ENCODE results near the gene POLDIP2. TPM values are rescaled to one million over a fixed set of nuclear protein-coding genes. Genes with fewer than 3 reads are reported as not detected.

POLDIP2 gene
- total RNA-seq, 4 donors from 2014 or later: 54.9 to 95.3 (median 66.5) TPM

DNA sequence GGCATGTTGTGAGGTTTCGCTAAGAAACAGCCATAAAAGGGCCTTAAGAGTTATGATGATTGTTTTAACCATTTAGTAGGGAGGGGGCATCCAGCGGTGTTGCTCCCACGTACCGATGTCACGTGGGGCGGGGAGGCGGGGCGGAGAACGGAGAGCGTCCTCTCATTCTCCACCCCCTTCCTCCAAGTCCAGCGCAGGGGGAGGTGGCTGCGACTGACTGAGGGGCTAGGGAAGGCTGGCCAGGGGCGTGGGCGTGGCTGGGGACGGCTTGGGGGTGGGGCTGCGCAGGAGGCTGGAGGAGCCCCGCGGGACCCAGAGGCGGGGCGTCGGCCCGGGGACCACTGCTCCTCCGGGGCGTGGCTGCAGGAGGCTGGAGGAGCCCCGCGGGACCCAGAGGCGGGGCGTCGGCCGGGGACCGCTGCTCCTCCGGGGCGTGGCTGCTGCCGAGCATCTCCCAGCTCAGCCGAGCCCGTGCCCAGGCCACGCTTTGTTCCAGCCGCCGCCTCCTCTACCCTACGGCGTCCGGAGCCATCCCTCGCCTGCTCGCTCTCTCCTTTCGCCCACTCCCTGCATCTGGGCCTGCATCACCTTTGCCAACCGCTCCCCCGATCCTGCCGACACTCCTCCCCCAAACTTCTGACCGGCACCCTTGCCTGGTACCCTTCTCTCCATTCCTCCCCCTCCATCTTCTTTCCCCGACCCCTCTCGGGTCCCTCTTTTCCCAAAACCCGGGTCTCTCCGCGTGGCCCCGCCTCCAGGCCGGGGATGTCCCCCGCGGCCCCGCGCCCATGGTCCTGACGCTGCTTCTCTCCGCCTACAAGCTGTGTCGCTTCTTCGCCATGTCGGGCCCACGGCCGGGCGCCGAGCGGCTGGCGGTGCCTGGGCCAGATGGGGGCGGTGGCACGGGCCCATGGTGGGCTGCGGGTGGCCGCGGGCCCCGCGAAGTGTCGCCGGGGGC lies 14.2 kb upstream of the POLDIP2 start, which contains the start of gene SARM1:
TSS of gene SARM1 (plus strand) at position 450 of the 958 bp plus-strand sequence. CDS start at position 789, 339 bp downstream.
- 0 to 3% methylated on average over 3 to 56 of the region's 80 CpGs for WGBS, 2 donors (ENCODE audit: low coverage in 1 of 2)
- H3K27me3 ChIP-seq: peaks cover 18% of the 10 kb centered on the region
- H3K36me3 ChIP-seq: no peaks in the 10 kb centered on the region
- intact Hi-C loops (cut with DNase I; ENCODE audit: low total_unique reads): no loop called here
- in situ Hi-C loops (cut with MboI; ENCODE audit: low pct_ligation_motif_present in 1 of 4, low pct_unique_long_range_greater_than_20kb in 1 of 4, low sequenced_read_pairs in 3 of 4): no loop called here
- H3K4me1 ChIP-seq: peaks cover 8 to 20% (median 15%) of the 10 kb centered on the region in 4 donors
- H3K4me3 ChIP-seq: peak within 1 kb of the TSS; percentile 10 to 56 (median 44)
- peak; percentile 88 for DNase-seq
- peak within 1 kb of the TSS; percentile 59 to 77 (median 74) for H3K27ac ChIP-seq
- H3K9me3 ChIP-seq: no peaks in the 10 kb centered on the region
- TF ChIP-seq POLR2AphosphoS5 (IDR thresholded peaks at IDR 0.05): no peak
- TF ChIP-seq, protein P1, sequence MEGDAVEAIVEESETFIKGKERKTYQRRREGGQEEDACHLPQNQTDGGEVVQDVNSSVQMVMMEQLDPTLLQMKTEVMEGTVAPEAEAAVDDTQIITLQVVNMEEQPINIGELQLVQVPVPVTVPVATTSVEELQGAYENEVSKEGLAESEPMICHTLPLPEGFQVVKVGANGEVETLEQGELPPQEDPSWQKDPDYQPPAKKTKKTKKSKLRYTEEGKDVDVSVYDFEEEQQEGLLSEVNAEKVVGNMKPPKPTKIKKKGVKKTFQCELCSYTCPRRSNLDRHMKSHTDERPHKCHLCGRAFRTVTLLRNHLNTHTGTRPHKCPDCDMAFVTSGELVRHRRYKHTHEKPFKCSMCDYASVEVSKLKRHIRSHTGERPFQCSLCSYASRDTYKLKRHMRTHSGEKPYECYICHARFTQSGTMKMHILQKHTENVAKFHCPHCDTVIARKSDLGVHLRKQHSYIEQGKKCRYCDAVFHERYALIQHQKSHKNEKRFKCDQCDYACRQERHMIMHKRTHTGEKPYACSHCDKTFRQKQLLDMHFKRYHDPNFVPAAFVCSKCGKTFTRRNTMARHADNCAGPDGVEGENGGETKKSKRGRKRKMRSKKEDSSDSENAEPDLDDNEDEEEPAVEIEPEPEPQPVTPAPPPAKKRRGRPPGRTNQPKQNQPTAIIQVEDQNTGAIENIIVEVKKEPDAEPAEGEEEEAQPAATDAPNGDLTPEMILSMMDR (IDR thresholded peaks at IDR 0.05): no peak

DNA sequence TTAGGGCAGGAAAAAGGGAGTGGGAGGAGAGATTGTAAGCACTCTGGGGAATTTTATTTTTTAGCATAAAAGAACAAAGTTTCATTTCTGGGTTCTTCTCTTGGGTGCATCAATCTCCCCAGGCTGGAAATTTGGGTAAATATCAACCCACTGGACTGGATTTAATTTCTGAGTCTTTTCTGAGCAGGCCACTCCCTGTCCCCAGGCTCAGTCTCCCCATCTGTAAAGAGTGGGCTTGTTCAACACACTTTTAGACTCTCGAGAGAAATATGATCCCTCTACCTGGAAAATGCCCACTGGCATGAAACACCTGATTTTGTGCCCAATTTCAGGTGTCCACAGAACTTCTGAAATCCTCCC lies 13.4 kb upstream of the POLDIP2 start:
- H3K27me3 ChIP-seq: peaks cover 18% of the 10 kb centered on the region
- no peak overlapping the region for H3K4me3 ChIP-seq
- in situ Hi-C loops (cut with MboI; ENCODE audit: low pct_ligation_motif_present in 1 of 4, low pct_unique_long_range_greater_than_20kb in 1 of 4, low sequenced_read_pairs in 3 of 4): no loop called here
- peak overlapping the region; percentile 59 to 77 (median 74) for H3K27ac ChIP-seq
- H3K9me3 ChIP-seq: no peaks in the 10 kb centered on the region
- 65 to 67% methylated on average over 1 of the region's 1 CpG for WGBS, 2 donors (ENCODE audit: low coverage in 1 of 2)
- TF ChIP-seq EP300 (IDR thresholded peaks at IDR 0.05; ENCODE audit: low read depth) (no peak), POLR2A (IDR thresholded peaks at IDR 0.05) (no peak), POLR2AphosphoS5 (IDR thresholded peaks at IDR 0.05) (no peak)
- TF ChIP-seq, protein P1 (IDR thresholded peaks at IDR 0.05): no peak
- DNase-seq: no peak
- H3K36me3 ChIP-seq: no peaks in the 10 kb centered on the region
- intact Hi-C loops (cut with DNase I; ENCODE audit: low total_unique reads): no loop called here
- H3K4me1 ChIP-seq: peaks cover 8 to 20% (median 15%) of the 10 kb centered on the region in 4 donors

DNA sequence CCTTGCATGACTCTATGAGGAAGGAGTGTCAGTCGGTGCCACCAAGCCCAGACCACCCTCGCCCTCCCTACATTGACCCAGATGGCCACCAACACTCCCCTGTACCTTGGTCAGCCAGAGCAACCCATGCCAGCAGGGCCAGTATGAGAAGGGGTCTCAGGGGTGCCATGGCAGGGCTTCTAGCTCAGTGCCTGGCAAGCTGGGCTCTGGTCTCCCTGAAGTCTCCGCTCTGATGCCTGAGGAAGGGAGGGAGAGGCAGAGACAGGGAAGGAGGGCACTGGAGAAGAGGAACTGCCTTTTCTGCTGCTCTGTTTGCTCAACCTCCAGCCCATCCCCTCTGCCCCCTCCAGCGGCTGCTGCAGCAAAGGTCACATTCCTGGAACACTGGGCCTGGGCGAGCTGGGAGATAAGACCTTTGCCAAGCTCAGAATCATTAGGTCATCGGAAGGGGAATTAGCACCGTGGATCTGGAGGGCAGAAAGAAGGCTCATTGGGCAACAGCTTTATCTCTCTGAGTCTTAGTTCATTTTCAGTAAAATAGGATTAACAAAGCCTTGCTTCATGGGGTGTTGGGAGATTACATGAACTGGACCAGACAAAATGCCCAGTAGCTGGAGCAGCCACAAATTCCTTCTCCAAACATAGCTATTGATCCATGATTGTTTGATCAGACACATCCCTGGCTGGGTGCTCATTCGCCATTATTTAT lies 12.9 kb upstream of the POLDIP2 start, which contains the start of gene VTN:
TSS of gene VTN (minus strand) at position 273 of the 709 bp plus-strand sequence. CDS start at position 169, 104 bp downstream.
- intact Hi-C loops (cut with DNase I; ENCODE audit: low total_unique reads): no loop called here
- 7 to 29% methylated on average over 4 to 8 of the region's 8 CpGs for WGBS, 2 donors (ENCODE audit: low coverage in 1 of 2)

More for the DNA sequence above, 12.9 kb upstream of the POLDIP2 start, which contains the start of gene VTN:
- H3K4me1 ChIP-seq: peaks cover 8 to 20% (median 15%) of the 10 kb centered on the region in 4 donors
- H3K4me3 ChIP-seq: peak within 1 kb of the TSS in 2 of 4 donors; percentile 49 to 56
- H3K27ac ChIP-seq: peak within 1 kb of the TSS; percentile 59 to 77 (median 74)
- no peaks in the 10 kb centered on the region for H3K9me3 ChIP-seq
- H3K36me3 ChIP-seq: no peaks in the 10 kb centered on the region
- peaks cover 18% of the 10 kb centered on the region for H3K27me3 ChIP-seq
- DNase-seq: no peak
- in situ Hi-C loops (cut with MboI; ENCODE audit: low pct_ligation_motif_present in 1 of 4, low pct_unique_long_range_greater_than_20kb in 1 of 4, low sequenced_read_pairs in 3 of 4): no loop called here
- TF ChIP-seq, protein P1 (IDR thresholded peaks at IDR 0.05): no peak
- TF ChIP-seq POLR2A (IDR thresholded peaks at IDR 0.05) (no peak), POLR2AphosphoS5 (IDR thresholded peaks at IDR 0.05) (no peak), EP300 (IDR thresholded peaks at IDR 0.05; ENCODE audit: low read depth) (no peak)
